NCI-H524 treated with DMSO at 0.1 percent for 48 hours (cell line): ENCODE data around the gene PCP2.

ENCODE experiments used
- DNase-seq: peaks from one replicate; lab custom pipeline; 2025; lab: John Stamatoyannopoulos, UW

PCP2 gene

GRCh38 chr19:7618771-7619510 lies 14.6 kb downstream of the PCP2 start:
- no peak for DNase-seq

- no peak for DNase-seq
These were observed 15.2 kb downstream of the PCP2 start for GRCh38 chr19:7618348-7618747.

GRCh38 chr19:7617735-7618134 lies 15.8 kb downstream of the PCP2 start:
- no peak for DNase-seq

- DNase-seq = no peak
These were observed 16.3 kb downstream of the PCP2 start for GRCh38 chr19:7617172-7617571.

- DNase-seq = no peak
These were observed 18.4 kb downstream of the PCP2 start for GRCh38 chr19:7614859-7615741.

GRCh38 chr19:7612282-7613274 lies 20.9 kb downstream of the PCP2 start:
- DNase-seq = no peak

- DNase-seq = no peak
These were observed 21.8 kb downstream of the PCP2 start for GRCh38 chr19:7611541-7612279.

- no peak for DNase-seq
These were observed 22.9 kb downstream of the PCP2 start for GRCh38 chr19:7610491-7611240.

- no peak for DNase-seq
These were observed 25.5 kb downstream of the PCP2 start for GRCh38 chr19:7607874-7608560.

GRCh38 chr19:7607212-7607873 lies 26.2 kb downstream of the PCP2 start:
- no peak for DNase-seq

- no peak for DNase-seq
These were observed 27.2 kb downstream of the PCP2 start for GRCh38 chr19:7606289-7606688.

GRCh38 chr19:7605490-7606222 lies 27.9 kb downstream of the PCP2 start:
- DNase-seq = no peak

- DNase-seq = no peak
These were observed 29.6 kb downstream of the PCP2 start for GRCh38 chr19:7603919-7604318.

- no peak for DNase-seq
These were observed 30.5 kb downstream of the PCP2 start for GRCh38 chr19:7602935-7603497.

GRCh38 chr19:7602240-7602934 lies 31.1 kb downstream of the PCP2 start:
- no peak for DNase-seq

GRCh38 chr19:7600721-7601120 lies 32.8 kb downstream of the PCP2 start:
- DNase-seq = no peak

- DNase-seq = no peak
These were observed 35.3 kb downstream of the PCP2 start for GRCh38 chr19:7598180-7598579.

- no peak for DNase-seq
These were observed 35.8 kb downstream of the PCP2 start for GRCh38 chr19:7597689-7598088.
